ENCODE results near the gene GSTT4. TPM values are rescaled to one million over a fixed set of nuclear protein-coding genes. Genes with fewer than 3 reads are reported as not detected.
"Not testable (repeated sequence)": the region's sequence is repeated elsewhere in the genome, so short reads cannot be mapped to it uniquely, and the experiment has no call there.

The GSTT4 gene
- total and polyA plus RNA-seq, 2 experiments from 2014 or later = not detected

DNA sequence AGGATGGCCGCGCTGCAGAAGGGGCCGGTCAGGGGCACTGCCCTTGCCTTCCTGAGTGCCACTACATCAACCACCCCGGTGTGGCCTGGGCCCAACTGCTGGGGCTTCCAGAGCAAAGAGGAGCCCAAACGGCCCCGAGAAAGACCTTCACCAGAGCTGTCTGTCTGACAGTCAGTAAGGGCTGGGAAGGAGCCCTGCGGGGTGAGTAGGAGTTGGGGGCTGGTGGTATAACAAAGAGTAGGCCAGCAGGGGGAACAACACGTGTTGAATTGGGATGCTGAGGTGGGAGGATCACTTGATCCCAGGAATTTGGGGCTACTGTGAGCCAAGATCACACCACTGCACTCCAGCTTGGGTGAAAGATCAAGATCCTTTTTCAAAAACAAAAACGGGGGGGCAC, 3.9 kb downstream of the GSTT4 start:
- H4K20me1 ChIP-seq (ENCODE audit: insufficient read depth, poor library complexity, severe bottlenecking) = no peaks in the 10 kb centered on the region
- no peak for DNase-seq (ENCODE audit: low spot score)
- H3K4me3 ChIP-seq = no peak overlapping the region
- WGBS (ENCODE audit: low lambda C conversion rate, missing lambda C conversion rate) = 86% methylated on average over 9 of the region's 9 CpGs
- H3K27ac ChIP-seq = no peak overlapping the region
- H3K4me2 ChIP-seq = no peak overlapping the region
- H2AFZ ChIP-seq = no peak overlapping the region
- TF ChIP-seq EZH2 (IDR thresholded peaks at IDR 0.05; ENCODE audit: borderline replicate concordance) = no peak
- TF ChIP-seq EZH2phosphoT487 (IDR thresholded peaks at IDR 0.05; ENCODE audit: low read depth, severe bottlenecking, unreplicated experiment) = no peak
- TF ChIP-seq, protein P1, sequence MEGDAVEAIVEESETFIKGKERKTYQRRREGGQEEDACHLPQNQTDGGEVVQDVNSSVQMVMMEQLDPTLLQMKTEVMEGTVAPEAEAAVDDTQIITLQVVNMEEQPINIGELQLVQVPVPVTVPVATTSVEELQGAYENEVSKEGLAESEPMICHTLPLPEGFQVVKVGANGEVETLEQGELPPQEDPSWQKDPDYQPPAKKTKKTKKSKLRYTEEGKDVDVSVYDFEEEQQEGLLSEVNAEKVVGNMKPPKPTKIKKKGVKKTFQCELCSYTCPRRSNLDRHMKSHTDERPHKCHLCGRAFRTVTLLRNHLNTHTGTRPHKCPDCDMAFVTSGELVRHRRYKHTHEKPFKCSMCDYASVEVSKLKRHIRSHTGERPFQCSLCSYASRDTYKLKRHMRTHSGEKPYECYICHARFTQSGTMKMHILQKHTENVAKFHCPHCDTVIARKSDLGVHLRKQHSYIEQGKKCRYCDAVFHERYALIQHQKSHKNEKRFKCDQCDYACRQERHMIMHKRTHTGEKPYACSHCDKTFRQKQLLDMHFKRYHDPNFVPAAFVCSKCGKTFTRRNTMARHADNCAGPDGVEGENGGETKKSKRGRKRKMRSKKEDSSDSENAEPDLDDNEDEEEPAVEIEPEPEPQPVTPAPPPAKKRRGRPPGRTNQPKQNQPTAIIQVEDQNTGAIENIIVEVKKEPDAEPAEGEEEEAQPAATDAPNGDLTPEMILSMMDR (IDR thresholded peaks at IDR 0.05; ENCODE audit: poor library complexity) = no peak
- H3K9me3 ChIP-seq (ENCODE audit: low read depth) = no peaks in the 10 kb centered on the region
- H3K9me2 ChIP-seq (replicated peaks; ENCODE audit: insufficient read depth) = no peaks in the 10 kb centered on the region
- no peaks in the 10 kb centered on the region for H3K4me1 ChIP-seq (ENCODE audit: insufficient read depth)
- no peaks in the 10 kb centered on the region for H3K27me3 ChIP-seq
- no peaks in the 10 kb centered on the region for H3K79me2 ChIP-seq
- H3K36me3 ChIP-seq (replicated peaks; ENCODE audit: insufficient read depth, low read depth) = no peaks in the 10 kb centered on the region

DNA sequence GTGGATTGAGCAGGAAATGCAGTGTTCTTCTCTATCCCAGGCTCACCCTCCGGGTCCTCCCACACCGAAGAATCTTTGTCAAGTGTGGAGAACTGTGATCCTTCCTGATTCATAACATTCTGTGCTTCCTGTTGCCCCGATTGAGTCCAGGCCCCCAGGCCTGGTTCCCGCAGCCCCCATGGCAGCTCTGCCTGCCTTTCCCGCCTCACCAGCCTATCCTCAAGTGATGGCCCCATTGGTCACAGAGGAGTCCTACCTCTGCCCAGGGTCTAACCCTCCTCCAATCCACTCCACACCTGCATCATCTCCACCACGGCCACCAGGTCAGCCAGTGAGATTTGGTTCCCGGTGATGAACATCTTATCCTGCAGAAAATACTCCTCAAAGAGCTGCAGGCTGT, 5.5 kb downstream of the GSTT4 start:
- not testable (repeated sequence) for H3K9me2 ChIP-seq (replicated peaks; ENCODE audit: insufficient read depth); H3K36me3 ChIP-seq (replicated peaks; ENCODE audit: insufficient read depth, low read depth); H3K4me1 ChIP-seq (ENCODE audit: insufficient read depth); H2AFZ ChIP-seq; H3K79me2 ChIP-seq; H3K4me3 ChIP-seq; H3K9me3 ChIP-seq (ENCODE audit: low read depth); H3K4me2 ChIP-seq; H3K27me3 ChIP-seq; H4K20me1 ChIP-seq (ENCODE audit: insufficient read depth, poor library complexity, severe bottlenecking); DNase-seq (ENCODE audit: low spot score); H3K27ac ChIP-seq
- WGBS (ENCODE audit: low lambda C conversion rate, missing lambda C conversion rate) = 84% methylated on average over 7 of the region's 7 CpGs

DNA sequence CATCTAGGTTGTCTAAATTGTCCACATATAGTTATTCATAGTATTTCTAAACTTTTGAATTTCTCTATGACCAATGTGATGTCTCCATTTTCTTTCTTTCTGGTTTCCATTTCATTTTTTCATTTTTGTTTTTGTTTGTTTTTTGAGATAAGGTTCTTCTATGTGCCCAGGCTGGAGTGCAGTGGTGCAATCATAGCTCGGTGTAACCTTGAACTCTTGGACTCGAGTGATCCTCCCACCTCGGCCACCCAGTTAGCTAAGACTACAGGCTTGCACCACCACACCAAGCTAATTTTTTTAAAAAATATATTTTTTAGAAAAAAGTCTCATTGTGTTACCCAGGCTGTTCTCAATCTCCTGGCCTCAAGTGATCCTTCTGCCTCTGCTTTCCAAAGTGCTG, 8.2 kb downstream of the GSTT4 start:
- Histone ChIP-seq H3K4me1 (ENCODE audit: insufficient read depth) (no peaks in the 10 kb centered on the region), H4K20me1 (ENCODE audit: insufficient read depth, poor library complexity, severe bottlenecking) (no peaks in the 10 kb centered on the region), H3K36me3 (replicated peaks; ENCODE audit: insufficient read depth, low read depth) (no peaks in the 10 kb centered on the region), H3K9me3 (ENCODE audit: low read depth) (no peaks in the 10 kb centered on the region), H3K4me3 (no peak overlapping the region), H3K27me3 (no peaks in the 10 kb centered on the region), H2AFZ (no peak overlapping the region), H3K4me2 (no peak overlapping the region), H3K9me2 (replicated peaks; ENCODE audit: insufficient read depth) (no peaks in the 10 kb centered on the region), H3K27ac (no peak overlapping the region), H3K79me2 (no peaks in the 10 kb centered on the region)
- TF ChIP-seq EZH2phosphoT487 (IDR thresholded peaks at IDR 0.05; ENCODE audit: low read depth, severe bottlenecking, unreplicated experiment) = no peak
- no peak for TF ChIP-seq EZH2 (IDR thresholded peaks at IDR 0.05; ENCODE audit: borderline replicate concordance)
- TF ChIP-seq, protein P1 (IDR thresholded peaks at IDR 0.05; ENCODE audit: poor library complexity) = no peak
- DNase-seq (ENCODE audit: low spot score) = no peak
- WGBS (ENCODE audit: low lambda C conversion rate, missing lambda C conversion rate) = 75% methylated on average over 3 of the region's 3 CpGs

DNA sequence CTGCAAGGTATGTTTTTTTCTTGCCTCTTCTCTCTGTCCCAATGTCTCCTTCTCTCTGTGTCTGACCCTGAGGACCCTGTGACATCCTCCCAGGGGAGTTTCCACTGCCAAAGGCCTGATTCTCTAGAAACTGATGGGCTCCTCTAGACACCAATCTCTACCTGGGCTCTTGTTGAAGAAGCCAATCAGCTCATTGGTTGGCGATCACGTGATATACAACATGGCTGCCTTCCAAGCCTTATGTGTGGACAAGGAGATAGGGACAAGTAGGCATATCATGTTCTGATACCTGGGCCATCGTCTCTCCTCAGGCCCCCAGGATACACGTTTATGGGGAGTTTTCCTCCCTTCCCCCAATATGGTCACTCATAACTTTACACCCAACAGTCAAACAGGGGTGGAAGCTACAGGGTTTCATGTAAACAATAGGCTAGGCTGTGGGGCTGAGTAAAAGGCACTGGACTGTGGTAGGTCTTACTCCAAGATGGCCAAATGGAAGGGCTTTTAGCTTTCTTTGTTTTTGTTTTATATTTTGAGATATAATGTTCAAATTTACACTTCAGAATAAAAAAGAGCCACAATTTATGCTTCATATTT, 11.6 kb downstream of the GSTT4 start:
- H2AFZ ChIP-seq = not testable (repeated sequence)
- WGBS (ENCODE audit: low lambda C conversion rate, missing lambda C conversion rate) = 61% methylated on average over 4 of the region's 4 CpGs

DNA sequence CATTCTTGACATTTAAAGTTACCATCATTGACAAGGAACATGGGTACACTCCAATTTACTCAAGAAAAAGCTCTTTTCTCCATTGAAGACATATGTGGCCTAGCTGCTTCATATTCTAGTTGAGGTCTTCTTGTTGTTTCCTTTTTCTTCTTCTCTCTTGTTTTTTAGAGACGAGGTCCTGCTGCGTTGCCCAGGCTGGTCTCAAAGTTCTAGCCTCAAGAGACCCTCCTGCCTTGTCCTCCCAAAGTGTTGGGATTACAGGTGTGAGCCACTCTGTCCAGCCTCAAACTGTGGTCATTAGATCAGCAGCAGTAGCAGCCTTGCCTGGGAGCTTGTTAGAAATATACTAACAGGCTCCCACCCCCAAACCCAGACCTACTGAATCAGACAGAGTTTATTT, 12.2 kb downstream of the GSTT4 start:
- not testable (repeated sequence) for H3K9me2 ChIP-seq (replicated peaks; ENCODE audit: insufficient read depth); H3K9me3 ChIP-seq (ENCODE audit: low read depth); H3K27me3 ChIP-seq; H3K4me3 ChIP-seq; DNase-seq (ENCODE audit: low spot score); H3K36me3 ChIP-seq (replicated peaks; ENCODE audit: insufficient read depth, low read depth); H4K20me1 ChIP-seq (ENCODE audit: insufficient read depth, poor library complexity, severe bottlenecking); H2AFZ ChIP-seq; H3K27ac ChIP-seq; H3K4me2 ChIP-seq; H3K4me1 ChIP-seq (ENCODE audit: insufficient read depth); H3K79me2 ChIP-seq
- 62% methylated on average over 2 of the region's 2 CpGs for WGBS (ENCODE audit: low lambda C conversion rate, missing lambda C conversion rate)

More for the DNA sequence above, 11.6 kb downstream of the GSTT4 start:
- H4K20me1 ChIP-seq (ENCODE audit: insufficient read depth, poor library complexity, severe bottlenecking); H3K4me1 ChIP-seq (ENCODE audit: insufficient read depth); H3K9me3 ChIP-seq (ENCODE audit: low read depth); H3K27me3 ChIP-seq; H3K4me3 ChIP-seq; H3K36me3 ChIP-seq (replicated peaks; ENCODE audit: insufficient read depth, low read depth); DNase-seq (ENCODE audit: low spot score); H3K9me2 ChIP-seq (replicated peaks; ENCODE audit: insufficient read depth); H3K79me2 ChIP-seq; H3K27ac ChIP-seq; H3K4me2 ChIP-seq: not testable (repeated sequence)

DNA sequence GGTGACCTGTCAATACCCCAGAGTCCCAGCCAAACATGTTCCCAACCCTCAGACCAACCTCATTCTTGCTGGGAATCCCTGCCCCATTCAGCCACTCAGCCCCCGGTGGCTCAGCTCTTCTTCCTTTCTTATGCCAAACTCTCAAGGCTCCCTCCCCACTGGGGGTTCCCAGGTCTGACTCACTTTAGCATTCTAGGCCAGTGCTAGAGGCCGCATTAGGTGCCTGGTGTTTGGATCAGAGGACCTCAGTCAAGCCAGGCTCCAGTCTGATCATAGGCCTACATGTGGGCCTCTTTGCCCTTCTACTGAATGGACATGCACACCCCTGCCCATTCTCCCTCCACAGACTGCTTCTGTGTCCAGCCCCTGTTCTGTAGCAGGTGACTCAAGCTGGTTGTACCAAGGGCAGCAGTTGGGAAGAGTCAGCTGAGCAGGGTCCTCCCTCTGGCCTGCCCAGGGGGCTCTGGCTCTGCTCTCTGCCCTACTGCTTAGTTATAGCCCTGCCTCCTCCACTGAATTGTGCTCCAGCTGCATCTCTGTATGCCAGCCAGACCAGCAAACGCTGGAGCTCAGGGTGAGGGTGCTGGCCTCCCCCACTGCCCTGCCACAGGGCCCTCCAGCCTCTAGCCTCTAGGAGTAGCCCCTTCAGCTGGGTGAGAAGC, 15.5 kb downstream of the GSTT4 start:
- H3K9me2 ChIP-seq (replicated peaks; ENCODE audit: insufficient read depth); H3K4me2 ChIP-seq; H3K4me1 ChIP-seq (ENCODE audit: insufficient read depth); H3K79me2 ChIP-seq; H3K4me3 ChIP-seq; H2AFZ ChIP-seq; H4K20me1 ChIP-seq (ENCODE audit: insufficient read depth, poor library complexity, severe bottlenecking); H3K27me3 ChIP-seq; H3K9me3 ChIP-seq (ENCODE audit: low read depth); H3K27ac ChIP-seq; H3K36me3 ChIP-seq (replicated peaks; ENCODE audit: insufficient read depth, low read depth); DNase-seq (ENCODE audit: low spot score): not testable (repeated sequence)
- 76% methylated on average over 2 of the region's 3 CpGs for WGBS (ENCODE audit: low lambda C conversion rate, missing lambda C conversion rate)

DNA sequence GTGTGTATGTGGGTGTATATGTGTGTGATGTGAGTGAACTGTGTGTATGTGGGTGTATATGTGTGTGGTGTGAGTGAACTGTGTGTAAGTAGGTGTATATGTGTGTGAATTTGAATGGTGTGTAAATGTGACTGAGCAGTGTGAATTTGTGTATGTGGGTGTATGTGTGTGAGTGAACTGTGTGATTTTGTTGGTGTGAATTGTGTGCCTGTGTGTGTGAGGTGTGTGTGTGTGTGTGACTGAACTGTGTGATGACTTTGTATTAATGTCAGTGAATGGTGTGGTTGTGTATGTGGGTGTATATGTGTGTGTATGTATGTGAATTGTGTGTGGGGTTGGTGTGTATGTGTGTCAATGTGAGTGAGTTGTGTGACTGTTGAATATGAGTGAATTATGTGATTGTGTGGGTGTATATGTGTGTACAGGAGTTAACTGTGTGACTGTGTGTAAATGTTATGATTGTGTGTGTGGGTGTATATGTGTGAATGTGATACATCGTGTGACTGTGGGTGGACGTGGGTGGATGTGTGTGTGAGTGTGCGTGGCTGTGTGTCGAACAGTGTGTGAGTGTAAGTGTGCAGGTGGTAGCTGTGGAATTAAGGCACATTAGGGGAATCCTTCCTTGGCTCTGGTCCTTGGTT, 18.6 kb downstream of the GSTT4 start:
- not testable (repeated sequence) for H3K27me3 ChIP-seq; H3K36me3 ChIP-seq (replicated peaks; ENCODE audit: insufficient read depth, low read depth); H3K27ac ChIP-seq; H3K4me1 ChIP-seq (ENCODE audit: insufficient read depth); H3K4me2 ChIP-seq; H3K9me3 ChIP-seq (ENCODE audit: low read depth); H4K20me1 ChIP-seq (ENCODE audit: insufficient read depth, poor library complexity, severe bottlenecking); DNase-seq (ENCODE audit: low spot score); H3K4me3 ChIP-seq; H3K79me2 ChIP-seq; H3K9me2 ChIP-seq (replicated peaks; ENCODE audit: insufficient read depth); H2AFZ ChIP-seq
- WGBS (ENCODE audit: low lambda C conversion rate, missing lambda C conversion rate) = no CpG with 5 or more reads among the region's 4 CpGs

Data from hepatocyte (in vitro differentiated cells).